Measurements from ENCODE around the gene MXI1.
"Not testable (repeated sequence)": the region's sequence is repeated elsewhere in the genome, so short reads cannot be mapped to it uniquely, and the experiment has no call there.

MXI1 gene

DNA sequence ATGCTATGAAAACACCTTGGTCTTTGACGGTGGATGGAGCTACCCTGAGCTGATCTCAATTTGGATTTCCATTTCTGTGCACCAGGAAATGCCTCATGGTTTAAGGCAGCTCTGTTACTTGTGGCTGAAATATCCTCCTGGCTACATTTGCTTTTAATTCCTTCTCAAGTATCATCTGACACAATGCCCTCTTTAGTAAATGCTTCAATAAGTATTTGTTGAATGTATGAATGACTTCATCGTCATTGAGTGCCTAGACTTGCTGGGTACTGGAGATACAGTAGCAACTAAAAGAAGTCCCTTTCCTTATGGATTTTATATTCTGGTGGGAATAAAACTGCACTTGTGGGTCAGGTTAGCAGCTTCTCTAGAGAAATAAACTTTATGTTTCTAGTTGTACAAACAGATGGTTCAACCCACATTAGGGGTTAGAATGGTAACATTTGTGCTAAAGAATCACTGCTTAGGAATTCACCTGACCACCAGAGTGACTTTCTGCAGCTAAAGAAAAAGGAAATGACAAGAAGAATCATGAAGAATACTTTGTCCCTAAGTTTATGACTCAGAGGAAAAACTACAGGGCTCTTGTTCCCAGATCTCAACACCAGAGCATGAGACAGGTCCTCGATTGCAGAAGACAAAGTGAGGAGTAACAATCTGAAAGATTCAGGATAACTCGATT lies 119.1 kb downstream of the MXI1 start:
- DNase-seq (ENCODE audit: low read depth in 1 of 2, low spot score in 1 of 2): no peak
- peaks cover 2% of the 10 kb centered on the region for H3K27me3 ChIP-seq (ENCODE audit: insufficient read depth, poor library complexity, severe bottlenecking)
- H3K4me3 ChIP-seq (replicated peaks; ENCODE audit: insufficient read depth, low read length): no peak overlapping the region
- TF ChIP-seq SPI1 (IDR thresholded peaks at IDR 0.05; ENCODE audit: borderline replicate concordance, low read depth): no peak
- TF ChIP-seq GABPA (IDR thresholded peaks at IDR 0.05; ENCODE audit: low read depth): no peak
- no peak for TF ChIP-seq POLR2AphosphoS5 (IDR thresholded peaks at IDR 0.05; ENCODE audit: low read depth)
- TF ChIP-seq, protein P1, sequence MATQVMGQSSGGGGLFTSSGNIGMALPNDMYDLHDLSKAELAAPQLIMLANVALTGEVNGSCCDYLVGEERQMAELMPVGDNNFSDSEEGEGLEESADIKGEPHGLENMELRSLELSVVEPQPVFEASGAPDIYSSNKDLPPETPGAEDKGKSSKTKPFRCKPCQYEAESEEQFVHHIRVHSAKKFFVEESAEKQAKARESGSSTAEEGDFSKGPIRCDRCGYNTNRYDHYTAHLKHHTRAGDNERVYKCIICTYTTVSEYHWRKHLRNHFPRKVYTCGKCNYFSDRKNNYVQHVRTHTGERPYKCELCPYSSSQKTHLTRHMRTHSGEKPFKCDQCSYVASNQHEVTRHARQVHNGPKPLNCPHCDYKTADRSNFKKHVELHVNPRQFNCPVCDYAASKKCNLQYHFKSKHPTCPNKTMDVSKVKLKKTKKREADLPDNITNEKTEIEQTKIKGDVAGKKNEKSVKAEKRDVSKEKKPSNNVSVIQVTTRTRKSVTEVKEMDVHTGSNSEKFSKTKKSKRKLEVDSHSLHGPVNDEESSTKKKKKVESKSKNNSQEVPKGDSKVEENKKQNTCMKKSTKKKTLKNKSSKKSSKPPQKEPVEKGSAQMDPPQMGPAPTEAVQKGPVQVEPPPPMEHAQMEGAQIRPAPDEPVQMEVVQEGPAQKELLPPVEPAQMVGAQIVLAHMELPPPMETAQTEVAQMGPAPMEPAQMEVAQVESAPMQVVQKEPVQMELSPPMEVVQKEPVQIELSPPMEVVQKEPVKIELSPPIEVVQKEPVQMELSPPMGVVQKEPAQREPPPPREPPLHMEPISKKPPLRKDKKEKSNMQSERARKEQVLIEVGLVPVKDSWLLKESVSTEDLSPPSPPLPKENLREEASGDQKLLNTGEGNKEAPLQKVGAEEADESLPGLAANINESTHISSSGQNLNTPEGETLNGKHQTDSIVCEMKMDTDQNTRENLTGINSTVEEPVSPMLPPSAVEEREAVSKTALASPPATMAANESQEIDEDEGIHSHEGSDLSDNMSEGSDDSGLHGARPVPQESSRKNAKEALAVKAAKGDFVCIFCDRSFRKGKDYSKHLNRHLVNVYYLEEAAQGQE (IDR thresholded peaks at IDR 0.05; ENCODE audit: insufficient replicate concordance, low read depth): no peak
- TF ChIP-seq, protein P2, sequence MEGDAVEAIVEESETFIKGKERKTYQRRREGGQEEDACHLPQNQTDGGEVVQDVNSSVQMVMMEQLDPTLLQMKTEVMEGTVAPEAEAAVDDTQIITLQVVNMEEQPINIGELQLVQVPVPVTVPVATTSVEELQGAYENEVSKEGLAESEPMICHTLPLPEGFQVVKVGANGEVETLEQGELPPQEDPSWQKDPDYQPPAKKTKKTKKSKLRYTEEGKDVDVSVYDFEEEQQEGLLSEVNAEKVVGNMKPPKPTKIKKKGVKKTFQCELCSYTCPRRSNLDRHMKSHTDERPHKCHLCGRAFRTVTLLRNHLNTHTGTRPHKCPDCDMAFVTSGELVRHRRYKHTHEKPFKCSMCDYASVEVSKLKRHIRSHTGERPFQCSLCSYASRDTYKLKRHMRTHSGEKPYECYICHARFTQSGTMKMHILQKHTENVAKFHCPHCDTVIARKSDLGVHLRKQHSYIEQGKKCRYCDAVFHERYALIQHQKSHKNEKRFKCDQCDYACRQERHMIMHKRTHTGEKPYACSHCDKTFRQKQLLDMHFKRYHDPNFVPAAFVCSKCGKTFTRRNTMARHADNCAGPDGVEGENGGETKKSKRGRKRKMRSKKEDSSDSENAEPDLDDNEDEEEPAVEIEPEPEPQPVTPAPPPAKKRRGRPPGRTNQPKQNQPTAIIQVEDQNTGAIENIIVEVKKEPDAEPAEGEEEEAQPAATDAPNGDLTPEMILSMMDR (IDR thresholded peaks at IDR 0.05; ENCODE audit: insufficient read depth, low read length): no peak
- H3K27ac ChIP-seq (replicated peaks): no peak overlapping the region

DNA sequence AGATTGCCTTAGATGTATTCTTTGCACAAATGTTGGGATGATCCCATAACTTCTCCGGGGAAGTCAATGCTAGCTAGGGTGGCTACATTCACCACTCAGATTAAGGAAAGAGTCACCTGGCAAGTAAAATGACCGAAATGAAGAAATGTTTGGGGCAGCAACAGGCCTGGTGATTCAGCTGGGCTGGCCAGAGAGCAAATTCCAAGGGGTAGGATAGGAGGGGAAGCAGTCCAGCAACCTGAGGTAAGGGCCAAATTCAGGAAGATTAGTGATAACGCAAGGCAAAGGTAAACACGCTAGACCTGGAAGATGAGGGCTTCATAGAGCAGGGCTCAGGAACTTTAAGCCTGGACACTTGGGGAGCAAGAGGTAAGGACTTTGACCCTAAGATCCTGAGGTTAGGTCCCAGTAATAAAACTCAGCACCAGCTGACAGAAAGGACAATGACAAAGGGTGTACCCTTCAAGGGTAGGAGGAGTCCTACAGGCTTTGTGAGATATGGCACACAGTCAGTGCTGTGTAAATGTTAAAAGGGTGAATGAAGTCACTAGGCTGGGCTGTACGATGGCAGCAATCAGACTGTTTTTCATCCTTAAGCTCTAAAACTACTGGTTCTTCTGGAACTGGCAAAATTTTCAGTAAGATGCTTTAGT lies 120.0 kb downstream of the MXI1 start:
- H3K4me3 ChIP-seq (replicated peaks; ENCODE audit: insufficient read depth, low read length): no peak overlapping the region
- no peak for DNase-seq (ENCODE audit: low read depth in 1 of 2, low spot score in 1 of 2)
- no peak overlapping the region for H3K27ac ChIP-seq (replicated peaks)
- TF ChIP-seq SPI1 (IDR thresholded peaks at IDR 0.05; ENCODE audit: borderline replicate concordance, low read depth) (no peak), GABPA (IDR thresholded peaks at IDR 0.05; ENCODE audit: low read depth) (no peak), POLR2AphosphoS5 (IDR thresholded peaks at IDR 0.05; ENCODE audit: low read depth) (no peak)
- TF ChIP-seq, protein P1 (IDR thresholded peaks at IDR 0.05; ENCODE audit: insufficient replicate concordance, low read depth): no peak
- TF ChIP-seq, protein P2 (IDR thresholded peaks at IDR 0.05; ENCODE audit: insufficient read depth, low read length): no peak
- peaks cover 2% of the 10 kb centered on the region for H3K27me3 ChIP-seq (ENCODE audit: insufficient read depth, poor library complexity, severe bottlenecking)

DNA sequence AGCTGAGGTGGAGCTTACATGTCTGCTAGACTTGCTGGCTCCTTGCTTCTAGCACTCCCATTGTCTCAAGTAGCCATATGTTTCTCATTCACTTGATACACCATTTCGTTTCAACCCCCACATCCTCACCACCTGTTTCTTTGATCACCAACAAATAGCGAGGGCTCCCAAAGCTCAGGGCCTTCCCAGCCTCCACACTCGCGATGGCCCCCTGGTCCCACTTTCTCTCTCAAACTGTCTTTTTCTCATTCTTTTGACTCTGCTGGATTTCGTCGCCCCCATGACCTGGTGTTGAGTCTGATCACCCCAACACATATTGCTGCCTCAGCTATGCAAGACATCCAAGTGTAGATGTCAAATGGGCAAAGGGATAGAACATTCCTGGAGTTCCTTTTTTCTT lies 123.3 kb downstream of the MXI1 start:
- TF ChIP-seq, protein P2 (IDR thresholded peaks at IDR 0.05; ENCODE audit: insufficient read depth, low read length): no peak
- TF ChIP-seq, protein P1 (IDR thresholded peaks at IDR 0.05; ENCODE audit: insufficient replicate concordance, low read depth): no peak
- TF ChIP-seq POLR2AphosphoS5 (IDR thresholded peaks at IDR 0.05; ENCODE audit: low read depth): no peak
- H3K4me3 ChIP-seq (replicated peaks; ENCODE audit: insufficient read depth, low read length): no peak overlapping the region
- no peak for DNase-seq (ENCODE audit: low read depth in 1 of 2, low spot score in 1 of 2)
- H3K27ac ChIP-seq (replicated peaks): no peak overlapping the region
- no peaks in the 10 kb centered on the region for H3K27me3 ChIP-seq (ENCODE audit: insufficient read depth, poor library complexity, severe bottlenecking)

DNA sequence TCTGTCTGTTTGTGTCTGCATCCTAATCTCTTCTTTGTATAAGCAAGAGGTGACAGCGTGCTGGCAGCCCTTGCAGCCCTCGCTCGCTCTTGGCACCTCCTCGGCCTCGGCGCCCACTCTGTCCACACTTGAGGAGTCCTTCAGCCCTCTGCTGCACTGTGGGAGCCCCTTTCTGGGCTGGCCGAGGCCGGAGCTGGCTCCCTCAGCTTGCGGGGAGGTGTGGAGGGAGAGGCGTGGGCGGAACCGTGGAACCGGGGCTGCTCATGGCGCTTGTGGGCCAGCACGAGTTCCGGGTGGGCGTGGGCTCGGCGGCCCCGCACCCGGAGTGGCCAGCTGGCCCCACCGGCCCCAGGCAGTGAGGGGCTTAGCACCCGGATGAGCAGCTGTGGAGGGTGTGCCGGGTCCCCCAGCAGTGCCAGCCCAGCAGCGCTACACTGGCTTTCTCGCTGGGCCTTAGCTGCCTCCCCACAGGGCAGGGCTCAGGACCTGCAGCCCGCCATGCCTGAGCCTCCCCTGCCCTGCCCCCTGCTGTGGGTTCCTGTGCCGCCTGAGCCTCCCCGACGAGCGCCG lies 123.9 kb downstream of the MXI1 start:
- H3K27ac ChIP-seq (replicated peaks); H3K4me3 ChIP-seq (replicated peaks; ENCODE audit: insufficient read depth, low read length); H3K27me3 ChIP-seq (ENCODE audit: insufficient read depth, poor library complexity, severe bottlenecking); DNase-seq (ENCODE audit: low read depth in 1 of 2, low spot score in 1 of 2): not testable (repeated sequence)
